Type B pancreatic cell (in vitro differentiated cells): ENCODE measurements around the gene GREB1L. TPM values are rescaled to one million over a fixed set of nuclear protein-coding genes. Genes with fewer than 3 reads are reported as not detected.
"Not testable (repeated sequence)": the region's sequence is repeated elsewhere in the genome, so short reads cannot be mapped to it uniquely, and the experiment has no call there.

Experiments used
- DNase-seq: peaks from one replicate; pipeline ENCODE4 v3.0.0; 2021; ENCODE audit warnings: mixed read lengths; ENCODE audit not compliant: unreplicated experiment; ENCODE audit errors: extremely low spot score
- H3K27ac Mint-ChIP-seq: 2 replicates; pipeline ENCODE4 v1.8.0; 2021; ENCODE audit warnings: mild to moderate bottlenecking, mixed read lengths
- H3K27me3 Mint-ChIP-seq: 2 replicates; pipeline ENCODE4 v1.8.0; 2021; ENCODE audit warnings: mixed read lengths
- H3K36me3 Mint-ChIP-seq: 2 replicates; pipeline ENCODE4 v1.8.0; 2021; ENCODE audit warnings: mixed read lengths
- H3K4me1 Mint-ChIP-seq: one replicate; pipeline ENCODE4 v1.8.0; 2021; ENCODE audit warnings: mixed read lengths; ENCODE audit not compliant: unreplicated experiment
- H3K4me3 Mint-ChIP-seq: 2 replicates; pipeline ENCODE4 v1.8.0; 2021; ENCODE audit warnings: mild to moderate bottlenecking, mixed read lengths
- H3K9me3 Mint-ChIP-seq: 2 replicates; pipeline ENCODE4 v1.8.0; 2021; ENCODE audit warnings: mixed read lengths
- CTCF ChIP-seq: fragments of 200-600 bp; sonication (generic); conservative IDR thresholded peaks from 2 replicates; pipeline ENCODE4 v1.5.0; 2021; ENCODE audit warnings: antibody characterized with exemption, mild to moderate bottlenecking
- total RNA-seq: library from RNA; stranded (reverse); gene quantifications from 2 replicates; pipeline ENCODE4 v1.2.1, GENCODE V29; 2021; ENCODE audit warnings: low replicate concordance

GREB1L gene
- total RNA-seq, 1 donor from 2014 or later: 6.5 TPM

- Mint-ChIP-seq H3K27me3 (no peaks in the 10 kb centered on the region), H3K36me3 (no peaks in the 10 kb centered on the region), H3K4me3 (no peak overlapping the region), H3K4me1 (no peaks in the 10 kb centered on the region), H3K9me3 (peaks cover 9% of the 10 kb centered on the region), H3K27ac (no peak overlapping the region)
- no peak for TF ChIP-seq CTCF
- DNase-seq: no peak
These were observed 30.1 kb downstream of the GREB1L start for GRCh38 chr18:21272016-21272579.

- Mint-ChIP-seq H3K9me3 (peaks cover 9% of the 10 kb centered on the region), H3K4me1 (no peaks in the 10 kb centered on the region), H3K27me3 (no peaks in the 10 kb centered on the region)
These were observed 31.5 kb downstream of the GREB1L start for GRCh38 chr18:21273568-21273967.

GRCh38 chr18:21275645-21276044 lies 33.6 kb downstream of the GREB1L start:
- no peaks in the 10 kb centered on the region for H3K4me1 Mint-ChIP-seq
- peaks cover 9% of the 10 kb centered on the region for H3K9me3 Mint-ChIP-seq
- H3K36me3 Mint-ChIP-seq: no peaks in the 10 kb centered on the region

More at GRCh38 chr18:21273568-21273967, 31.5 kb downstream of the GREB1L start:
- DNase-seq: no peak
- H3K36me3 Mint-ChIP-seq: no peaks in the 10 kb centered on the region
- TF ChIP-seq CTCF: no peak
- H3K27ac Mint-ChIP-seq: no peak overlapping the region
- no peak overlapping the region for H3K4me3 Mint-ChIP-seq

GRCh38 chr18:21277578-21277977 lies 35.5 kb downstream of the GREB1L start:
- Mint-ChIP-seq H3K4me3 (no peak overlapping the region), H3K4me1 (no peaks in the 10 kb centered on the region), H3K36me3 (no peaks in the 10 kb centered on the region), H3K27me3 (no peaks in the 10 kb centered on the region), H3K9me3 (peaks cover 9% of the 10 kb centered on the region), H3K27ac (no peak overlapping the region)
- DNase-seq: no peak
- no peak for TF ChIP-seq CTCF

More at GRCh38 chr18:21275645-21276044, 33.6 kb downstream of the GREB1L start:
- TF ChIP-seq CTCF: no peak
- H3K27me3 Mint-ChIP-seq: no peaks in the 10 kb centered on the region
- H3K4me3 Mint-ChIP-seq: no peak overlapping the region
- no peak overlapping the region for H3K27ac Mint-ChIP-seq
- DNase-seq: no peak

GRCh38 chr18:21278218-21278617 lies 36.2 kb downstream of the GREB1L start:
- not testable (repeated sequence) for DNase-seq, H3K27me3 Mint-ChIP-seq

GRCh38 chr18:21281603-21282002 lies 39.6 kb downstream of the GREB1L start:
- no peak overlapping the region for H3K27ac Mint-ChIP-seq
- no peaks in the 10 kb centered on the region for H3K4me1 Mint-ChIP-seq
- H3K9me3 Mint-ChIP-seq: no peaks in the 10 kb centered on the region
- no peaks in the 10 kb centered on the region for H3K27me3 Mint-ChIP-seq
- H3K36me3 Mint-ChIP-seq: no peaks in the 10 kb centered on the region
- TF ChIP-seq CTCF: no peak
- DNase-seq: no peak
- no peak overlapping the region for H3K4me3 Mint-ChIP-seq

More at GRCh38 chr18:21278218-21278617, 36.2 kb downstream of the GREB1L start:
- H3K4me3 Mint-ChIP-seq, H3K9me3 Mint-ChIP-seq, H3K27ac Mint-ChIP-seq, H3K36me3 Mint-ChIP-seq, H3K4me1 Mint-ChIP-seq: not testable (repeated sequence)
